ENCODE results near the gene OR51G1.
"Not testable (repeated sequence)": the region's sequence is repeated elsewhere in the genome, so short reads cannot be mapped to it uniquely, and the experiment has no call there.

Gene OR51G1, protein sequence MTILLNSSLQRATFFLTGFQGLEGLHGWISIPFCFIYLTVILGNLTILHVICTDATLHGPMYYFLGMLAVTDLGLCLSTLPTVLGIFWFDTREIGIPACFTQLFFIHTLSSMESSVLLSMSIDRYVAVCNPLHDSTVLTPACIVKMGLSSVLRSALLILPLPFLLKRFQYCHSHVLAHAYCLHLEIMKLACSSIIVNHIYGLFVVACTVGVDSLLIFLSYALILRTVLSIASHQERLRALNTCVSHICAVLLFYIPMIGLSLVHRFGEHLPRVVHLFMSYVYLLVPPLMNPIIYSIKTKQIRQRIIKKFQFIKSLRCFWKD

DNA sequence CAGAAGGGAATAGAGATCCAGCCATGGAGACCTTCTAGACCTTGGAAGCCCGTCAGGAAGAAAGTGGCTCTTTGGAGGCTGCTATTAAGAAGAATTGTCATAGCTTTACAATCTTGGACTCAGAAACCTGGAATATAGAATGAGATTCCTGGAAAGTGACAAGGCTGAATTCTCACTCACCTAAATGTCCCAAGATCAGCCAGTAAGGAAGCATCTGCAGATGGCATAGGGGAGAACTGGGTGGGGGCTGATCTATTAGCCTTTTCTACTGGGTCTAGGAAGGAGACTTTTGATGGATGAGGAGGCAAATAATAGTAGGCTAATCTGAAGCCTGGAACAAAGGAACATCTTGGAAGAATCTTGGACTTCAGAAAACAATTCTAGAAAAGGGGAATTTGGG, at the start of gene OR51G1:
Gene OR51G1, minus strand, starts transcription at position 101 of the 400 bp plus-strand sequence. Its CDS starts 0 bp downstream, at position 101.
- no peak for DNase-seq

DNA sequence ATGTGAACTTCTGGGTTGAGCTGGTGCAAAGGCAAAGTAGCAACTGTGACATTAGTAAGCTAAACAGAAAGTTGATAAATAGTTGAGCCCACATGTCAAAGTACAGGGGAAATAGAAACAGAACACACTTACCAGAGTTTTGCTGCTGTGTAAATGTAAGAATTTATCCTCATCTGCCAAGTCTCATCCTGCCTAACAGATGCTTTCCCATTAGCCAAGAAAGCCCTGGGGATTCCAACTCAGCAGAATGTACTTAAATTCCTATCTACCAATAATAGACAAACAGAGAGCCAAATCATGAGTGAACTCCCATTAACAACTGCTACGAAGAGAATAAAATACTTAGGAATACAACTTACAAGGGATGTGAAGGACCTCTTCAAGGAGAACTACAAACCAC, 38.7 kb upstream of the OR51G1 start:
- DNase-seq = no peak

DNA sequence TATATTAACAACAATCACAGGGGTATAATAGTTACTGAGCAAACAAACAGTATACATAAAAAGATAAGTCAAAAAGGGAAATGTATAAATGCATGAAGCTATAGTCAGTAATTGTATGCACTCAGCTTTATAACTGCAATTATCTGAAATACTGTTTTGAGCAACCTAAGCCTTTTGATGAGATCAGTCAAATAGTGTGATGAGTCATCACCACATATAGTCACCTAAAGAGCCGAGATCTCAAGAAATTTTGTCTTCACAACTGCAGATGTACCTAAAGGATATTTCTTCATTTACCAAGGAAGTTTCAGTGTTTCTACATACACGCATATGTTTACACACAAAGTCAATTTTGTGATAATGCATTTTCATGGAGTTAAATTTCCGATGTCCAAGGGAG, 36.7 kb upstream of the OR51G1 start:
- DNase-seq = no peak

DNA sequence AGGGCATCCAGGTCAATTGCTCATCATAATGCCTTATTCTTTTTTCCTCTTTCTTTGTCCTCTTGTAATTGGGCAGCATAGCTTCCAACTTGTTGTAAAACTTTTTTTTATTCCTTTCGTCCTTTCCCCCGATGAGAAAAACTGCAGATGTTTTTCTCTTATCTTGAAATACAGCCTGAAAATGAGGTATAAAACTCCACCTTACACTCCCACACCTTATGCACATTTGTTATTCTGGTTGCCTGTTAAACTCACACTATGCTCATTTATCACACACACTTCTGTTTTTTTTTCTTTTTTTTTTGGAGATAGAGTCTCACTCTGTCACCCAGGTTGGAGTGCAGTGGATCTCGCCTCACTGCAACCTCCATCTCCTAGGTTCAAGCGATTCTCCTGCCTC, 33.3 kb upstream of the OR51G1 start:
- DNase-seq = no peak

GRCh38 chr11:4955613-4956012, 31.5 kb upstream of the OR51G1 start, which contains the start of gene OR51A2:
Gene OR51A2 (minus strand): TSS chr11:4955713. CDS start chr11:4955713, 0 bp downstream.
- not testable (repeated sequence) for DNase-seq

- no peak for DNase-seq
Observed at GRCh38 chr11:4947505-4947904, 23.4 kb upstream of the OR51G1 start, which contains the start of gene OR51A4. Gene OR51A4 (minus strand): TSS chr11:4947605. CDS start chr11:4947100, 505 bp downstream.

DNA sequence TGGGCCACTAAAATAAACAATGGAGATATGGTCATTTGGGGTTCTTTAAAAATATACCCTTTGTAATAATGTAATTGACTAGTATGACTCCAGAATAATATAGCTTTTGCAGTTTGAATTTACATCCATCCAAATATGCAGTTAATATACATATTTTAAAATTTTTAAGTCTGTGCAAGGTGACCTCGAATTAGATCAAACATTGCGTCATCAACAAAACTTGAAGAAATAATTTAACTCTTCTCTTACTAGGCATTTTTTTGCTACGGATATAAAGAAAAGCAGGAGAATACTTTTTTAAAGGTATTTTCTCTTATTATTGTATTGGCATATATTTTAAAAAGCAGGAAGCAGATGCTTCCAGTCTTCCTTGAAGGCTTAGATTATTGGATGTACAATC, 12.6 kb upstream of the OR51G1 start:
- DNase-seq = no peak

DNA sequence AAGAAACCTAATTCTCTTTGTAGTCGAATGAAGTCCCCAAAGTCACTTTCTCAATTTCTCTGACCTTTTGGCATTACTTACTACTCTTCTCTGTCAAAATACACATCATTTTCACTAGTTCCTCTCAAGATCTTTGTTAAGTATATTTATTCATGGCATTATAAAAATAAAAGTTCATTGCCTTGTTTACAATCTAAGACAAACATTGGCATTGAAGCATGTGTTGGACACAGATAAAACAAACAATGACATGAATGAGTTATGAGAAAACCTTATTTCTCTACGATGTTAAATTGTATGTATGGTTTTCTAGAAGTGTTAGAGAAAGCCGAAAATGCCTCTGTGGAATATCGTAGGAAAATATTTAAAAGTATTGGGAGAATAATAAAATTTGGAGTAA, 8.6 kb upstream of the OR51G1 start:
- no peak for DNase-seq

GRCh38 chr11:4926608-4927007, 2.5 kb upstream of the OR51G1 start:
- DNase-seq = no peak

GRCh38 chr11:4922304-4922703, 1.8 kb downstream of the OR51G1 start:
- DNase-seq = no peak

DNA sequence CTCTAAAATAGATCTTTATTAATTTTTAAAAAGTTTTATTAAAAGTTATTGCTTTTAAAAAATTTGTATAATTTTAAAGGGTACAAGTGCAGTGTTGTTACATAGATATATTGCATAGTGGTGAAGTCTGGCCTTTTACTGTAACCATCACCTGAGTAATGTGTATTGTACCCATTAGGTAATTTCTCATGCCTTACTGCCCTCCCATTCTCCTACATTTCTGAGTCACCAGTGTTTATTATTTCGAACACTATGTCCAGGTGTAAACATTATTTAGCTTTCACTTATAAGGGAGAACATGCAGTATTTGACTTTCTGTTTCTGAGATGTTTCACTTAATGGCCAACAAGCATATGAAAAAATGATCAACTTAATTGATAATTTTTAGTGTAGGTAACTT, 2.3 kb downstream of the OR51G1 start:
- DNase-seq = no peak

- no peak for DNase-seq
Observed at GRCh38 chr11:4919250-4919649, 4.9 kb downstream of the OR51G1 start, which contains the start of gene OR51G2. Gene OR51G2 (minus strand): TSS chr11:4919350. CDS start chr11:4915663, 3,687 bp downstream.

- DNase-seq = no peak
Observed at GRCh38 chr11:4916581-4916980, 7.6 kb downstream of the OR51G1 start.

DNA sequence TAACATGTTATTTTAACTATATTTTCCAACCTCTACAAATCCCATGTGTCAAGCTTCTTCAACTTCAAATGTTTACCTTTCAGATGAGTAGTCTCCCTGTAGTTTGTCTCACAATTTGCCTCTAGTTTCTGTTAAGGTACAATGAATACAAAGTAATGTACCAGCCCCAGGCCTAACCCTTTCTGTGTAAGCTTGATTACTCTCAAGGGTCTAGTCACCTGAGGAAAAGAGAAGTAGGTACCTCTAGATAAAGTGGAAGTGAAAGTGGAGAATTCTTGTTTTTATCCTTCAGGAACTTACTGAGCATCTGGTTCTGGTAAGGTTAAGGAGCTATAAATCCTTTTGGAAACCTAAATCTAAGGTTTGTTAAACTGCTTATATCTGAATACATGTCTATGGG, 20.7 kb downstream of the OR51G1 start, which contains the start of gene OR51A7:
Gene OR51A7, plus strand, starts transcription at position 300 of the 400 bp plus-strand sequence. CDS start 3,587 bp downstream, outside the sequence.
- no peak for DNase-seq

DNA sequence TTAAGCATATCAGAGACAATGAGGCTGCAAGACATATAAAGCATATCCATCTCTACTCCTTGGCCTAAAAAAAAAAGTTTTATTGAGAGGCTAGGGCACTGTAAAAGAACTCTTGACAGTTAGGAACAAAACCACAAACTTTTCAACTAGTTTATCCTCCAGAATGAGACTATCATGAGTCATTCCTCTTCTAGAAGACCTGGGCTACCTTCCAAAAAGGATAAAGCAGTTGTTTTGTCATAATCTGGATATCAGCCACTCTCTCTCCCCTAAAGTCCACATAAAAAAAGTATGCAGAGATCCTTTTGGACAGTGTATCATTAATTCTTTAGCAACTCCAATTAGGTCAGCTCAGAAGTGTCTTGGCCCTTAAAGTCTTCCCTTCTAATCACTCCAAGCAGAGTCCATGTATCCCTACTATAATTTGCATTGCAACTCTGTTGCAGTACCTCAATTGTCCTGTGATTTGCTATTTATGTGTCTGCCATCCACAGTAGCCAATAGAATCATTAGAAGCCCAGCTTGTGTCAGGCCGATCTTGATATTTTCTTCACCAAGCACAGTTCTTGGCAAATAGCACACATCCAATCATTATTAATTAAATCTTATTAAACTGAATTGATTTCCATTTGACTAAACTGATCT, 32.0 kb downstream of the OR51G1 start:
- no peak for DNase-seq

DNA sequence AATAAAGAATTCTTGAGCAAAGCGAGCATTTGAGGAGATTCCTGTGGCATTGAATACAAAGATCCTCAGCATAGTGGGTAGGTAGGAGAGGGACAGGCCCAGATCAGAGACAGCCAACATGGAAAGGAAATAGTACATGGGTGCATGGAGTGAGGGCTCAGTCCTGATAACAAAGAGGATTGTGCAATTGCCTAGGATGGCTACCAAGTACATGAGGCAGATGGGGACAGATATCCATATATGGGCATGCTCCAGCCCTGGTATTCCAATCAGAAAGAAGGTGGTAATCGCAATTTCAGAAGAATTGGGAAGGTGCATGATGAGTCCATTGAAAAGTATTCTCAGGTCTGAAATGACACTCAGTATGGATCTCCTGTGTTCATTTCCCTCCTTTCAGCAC, 33.9 kb downstream of the OR51G1 start:
- no peak for DNase-seq

GRCh38 chr11:4887591-4887990, 36.5 kb downstream of the OR51G1 start:
- no peak for DNase-seq

DNA sequence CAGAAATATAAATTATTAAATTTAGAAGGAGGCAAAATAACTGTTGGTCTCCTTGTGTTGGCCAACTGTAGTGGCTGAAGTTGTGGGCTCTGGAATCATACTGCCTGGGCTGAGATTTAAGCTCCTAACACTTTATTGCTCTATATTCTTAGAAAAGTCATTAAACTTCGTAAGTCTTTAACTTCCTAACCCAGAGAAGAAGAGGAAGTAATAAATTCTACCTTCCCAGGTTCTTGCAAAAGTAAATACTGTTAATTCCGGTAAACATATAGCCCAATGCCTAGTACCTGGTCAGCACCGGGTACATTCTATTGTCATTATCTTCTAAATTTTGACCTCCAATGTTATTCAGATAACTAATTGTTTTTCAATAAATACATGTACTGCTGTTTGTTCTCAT, 38.0 kb downstream of the OR51G1 start:
- DNase-seq = no peak

GRCh38 chr11:4884361-4884760, 39.8 kb downstream of the OR51G1 start:
- DNase-seq = no peak

DNA sequence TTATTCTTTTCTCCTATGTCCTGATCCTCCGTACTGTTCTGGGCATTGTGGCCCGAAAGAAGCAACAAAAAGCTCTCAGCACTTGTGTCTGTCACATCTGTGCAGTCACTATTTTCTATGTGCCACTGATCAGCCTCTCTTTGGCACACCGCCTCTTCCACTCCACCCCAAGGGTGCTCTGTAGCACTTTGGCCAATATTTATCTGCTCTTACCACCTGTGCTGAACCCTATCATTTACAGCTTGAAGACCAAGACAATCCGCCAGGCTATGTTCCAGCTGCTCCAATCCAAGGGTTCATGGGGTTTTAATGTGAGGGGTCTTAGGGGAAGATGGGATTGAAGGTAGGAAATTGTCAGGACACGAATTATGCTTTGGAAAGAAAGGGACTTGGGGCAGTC, 41.6 kb downstream of the OR51G1 start:
- no peak for DNase-seq

- no peak for DNase-seq
Observed at GRCh38 chr11:4881860-4882500, 42.2 kb downstream of the OR51G1 start, which contains the start of gene OR51T1. Gene OR51T1 (plus strand): TSS chr11:4881900. CDS start chr11:4881900, 0 bp downstream.

DNA sequence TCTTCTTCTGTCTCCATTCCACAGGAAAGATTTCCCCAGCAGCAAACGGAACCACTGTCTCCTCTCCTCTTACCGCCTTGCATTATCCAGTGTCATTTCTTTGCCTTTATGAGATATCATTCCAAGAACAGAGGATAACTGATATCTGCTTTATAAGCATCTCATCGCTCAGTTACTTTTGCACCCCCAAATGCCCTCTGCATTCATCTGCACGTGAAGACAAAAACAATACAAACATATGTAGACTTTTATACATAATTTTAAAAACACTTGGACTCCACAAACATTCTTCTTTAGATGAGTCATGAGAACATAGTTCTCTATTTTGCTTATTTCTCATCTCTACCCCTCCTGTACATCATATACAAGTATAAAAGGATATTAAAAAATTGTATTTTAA, 43.0 kb downstream of the OR51G1 start:
- DNase-seq = no peak
